ENCODE data around the gene XXYLT1. TPM values are rescaled to one million over a fixed set of nuclear protein-coding genes. Genes with fewer than 3 reads are reported as not detected.

The XXYLT1 gene
- total and polyA plus RNA-seq, 2 of the 8 experiments (the other 6 are each of a cell fraction or from before 2014, with no cell fraction given): 18.9 to 23.8 TPM

DNA sequence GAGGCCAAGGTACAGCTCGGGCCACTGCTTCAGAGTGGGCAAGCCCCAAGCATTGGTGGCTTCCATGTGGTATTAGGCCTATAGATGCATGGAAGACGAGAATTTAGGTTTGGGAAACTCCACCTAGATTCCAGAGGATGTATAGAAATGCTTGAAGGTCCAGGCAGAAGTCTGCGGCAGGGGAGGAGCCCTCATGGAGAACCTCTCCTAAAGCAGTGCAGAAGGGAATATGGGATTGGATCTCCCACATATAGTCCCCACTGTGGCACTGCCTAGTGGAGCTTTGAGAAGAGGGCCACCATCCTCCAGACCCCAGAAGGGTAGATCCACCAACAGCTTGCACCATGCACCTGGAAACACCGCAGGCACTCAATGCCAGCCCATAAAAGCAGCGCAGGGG, 48.1 kb upstream of the XXYLT1 start (continued):
- no peak for TF ChIP-seq RNF2 (IDR thresholded peaks at IDR 0.05; ENCODE audit: borderline replicate concordance, low read depth, low read length, missing control alignments, poor library complexity, severe bottlenecking)
